Ishikawa (cell line): Measurements from ENCODE around the gene PLXNA4.

Experiments used
- CEBPB ChIP-seq: IDR thresholded peaks from 2 replicates; pipeline ENCODE4 v1.6.1; 2012
- CREB1 ChIP-seq: IDR thresholded peaks from 2 replicates; pipeline ENCODE4 v1.6.1; 2012; ENCODE audit warnings: low read depth
- EGR1 ChIP-seq: IDR thresholded peaks from 2 replicates; pipeline ENCODE4 v1.6.1; 2012
- EP300 ChIP-seq: IDR thresholded peaks from 2 replicates; pipeline ENCODE4 v1.6.1; 2012; ENCODE audit warnings: borderline replicate concordance
- FOXM1 ChIP-seq: IDR thresholded peaks from 2 replicates; pipeline ENCODE4 v1.6.1; 2012; ENCODE audit warnings: low read depth, borderline replicate concordance
- MAX ChIP-seq: IDR thresholded peaks from 2 replicates; pipeline ENCODE4 v1.6.1; 2012
- NFIC ChIP-seq: IDR thresholded peaks from 2 replicates; pipeline ENCODE4 v1.6.1; 2012
- RAD21 ChIP-seq: IDR thresholded peaks from 2 replicates; pipeline ENCODE4 v1.6.1; 2012; ENCODE audit warnings: low read depth
- REST ChIP-seq: IDR thresholded peaks from 2 replicates; pipeline ENCODE4 v1.6.1; 2012; ENCODE audit warnings: low read depth, mild to moderate bottlenecking
- TAF1 ChIP-seq: IDR thresholded peaks from 2 replicates; pipeline ENCODE4 v1.6.1; 2012; ENCODE audit warnings: low read depth, mild to moderate bottlenecking
- TCF12 ChIP-seq: IDR thresholded peaks from 2 replicates; pipeline ENCODE4 v1.6.1; 2012; ENCODE audit warnings: low read depth
- TEAD4 ChIP-seq: IDR thresholded peaks from 2 replicates; pipeline ENCODE4 v1.6.1; 2012
- YY1 ChIP-seq: IDR thresholded peaks from 2 replicates; pipeline ENCODE4 v1.6.1; 2012; ENCODE audit warnings: low read depth
- ZBTB7A ChIP-seq: IDR thresholded peaks from 2 replicates; pipeline ENCODE4 v1.6.1; 2012; ENCODE audit warnings: low read depth
- TF ChIP-seq, protein P1 (sequence below): IDR thresholded peaks from 2 replicates; pipeline ENCODE4 v1.6.1; 2012

The PLXNA4 gene

GRCh38 chr7:132450696-132451095 is 125.6 kb downstream of the PLXNA4 start:
- TF ChIP-seq TCF12 (no peak), RAD21 (no peak), FOXM1 (no peak), TAF1 (no peak), REST (no peak), EP300 (no peak), YY1 (no peak), CREB1 (no peak), ZBTB7A (no peak), MAX (no peak), CEBPB (no peak), EGR1 (no peak), NFIC (no peak), TEAD4 (no peak)
- TF ChIP-seq, protein P1, sequence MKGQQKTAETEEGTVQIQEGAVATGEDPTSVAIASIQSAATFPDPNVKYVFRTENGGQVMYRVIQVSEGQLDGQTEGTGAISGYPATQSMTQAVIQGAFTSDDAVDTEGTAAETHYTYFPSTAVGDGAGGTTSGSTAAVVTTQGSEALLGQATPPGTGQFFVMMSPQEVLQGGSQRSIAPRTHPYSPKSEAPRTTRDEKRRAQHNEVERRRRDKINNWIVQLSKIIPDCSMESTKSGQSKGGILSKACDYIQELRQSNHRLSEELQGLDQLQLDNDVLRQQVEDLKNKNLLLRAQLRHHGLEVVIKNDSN: no peak

GRCh38 chr7:132450188-132450587 is 126.1 kb downstream of the PLXNA4 start:
- no peak for TF ChIP-seq REST

DNA sequence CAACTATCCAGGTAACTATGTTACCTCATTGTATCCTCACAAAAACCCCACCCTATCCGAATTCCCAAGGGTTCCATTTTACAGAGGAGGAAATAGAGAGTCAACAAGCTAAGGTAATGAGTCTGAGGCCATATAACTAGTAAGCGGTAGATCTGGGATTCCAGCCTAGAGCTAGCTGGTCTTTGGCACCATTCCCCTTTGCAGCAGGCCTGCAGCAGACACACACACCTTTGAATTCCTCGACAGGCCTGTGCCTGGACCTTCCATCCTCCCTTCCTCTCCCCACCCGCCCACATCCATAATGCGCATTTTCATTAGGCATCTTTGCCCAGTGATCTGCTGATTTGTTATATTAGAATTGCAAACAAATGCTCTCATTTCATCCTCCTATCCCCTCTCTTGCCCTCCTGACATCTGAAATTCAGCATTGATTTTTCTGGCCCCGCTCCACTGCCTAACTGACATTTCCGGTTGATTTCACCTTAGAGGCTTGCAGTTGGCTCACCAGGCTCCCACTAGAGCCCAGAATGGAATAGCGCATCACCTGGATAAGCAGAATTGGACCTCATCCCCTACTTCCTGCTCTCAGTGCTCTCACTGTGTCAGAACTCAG is 129.5 kb downstream of the PLXNA4 start:
- no peak for TF ChIP-seq TAF1
- no peak for TF ChIP-seq TEAD4
- TF ChIP-seq TCF12: no peak
- TF ChIP-seq, protein P1: no peak
- TF ChIP-seq EP300: no peak
- TF ChIP-seq ZBTB7A: no peak
- TF ChIP-seq REST: no peak
- no peak for TF ChIP-seq NFIC
- no peak for TF ChIP-seq MAX
- no peak for TF ChIP-seq CREB1
- no peak for TF ChIP-seq RAD21
- TF ChIP-seq CEBPB: no peak
- no peak for TF ChIP-seq YY1
- no peak for TF ChIP-seq EGR1
- no peak for TF ChIP-seq FOXM1

DNA sequence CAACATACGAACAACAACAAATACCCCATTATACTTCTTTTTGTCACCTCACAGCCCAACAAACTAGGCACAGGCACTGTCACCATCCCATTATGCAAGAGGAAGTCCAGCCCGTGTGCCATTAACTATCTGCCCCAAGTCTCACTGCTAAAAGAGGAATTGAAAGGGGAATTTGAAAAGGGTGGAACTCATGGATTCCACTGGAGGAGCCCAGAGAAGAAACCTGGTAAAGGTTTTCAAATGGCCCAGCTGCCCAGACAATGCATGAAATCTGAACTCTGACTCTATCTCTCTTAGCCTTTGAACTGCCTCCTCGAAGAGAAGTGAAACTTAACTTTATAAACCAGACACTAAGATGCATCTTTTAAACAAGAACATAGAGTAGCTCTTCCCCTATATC is 130.0 kb downstream of the PLXNA4 start:
- TF ChIP-seq, protein P1: no peak
- TF ChIP-seq ZBTB7A: no peak
- TF ChIP-seq CEBPB: no peak
- no peak for TF ChIP-seq EP300
